ENCODE results near the gene CCDC91. TPM values are rescaled to one million over a fixed set of nuclear protein-coding genes. Genes with fewer than 3 reads are reported as not detected.

The CCDC91 gene
- total and polyA plus RNA-seq, 2 of the 4 experiments (the other 2 are of a cell fraction): 8.6 to 14.7 TPM

DNA sequence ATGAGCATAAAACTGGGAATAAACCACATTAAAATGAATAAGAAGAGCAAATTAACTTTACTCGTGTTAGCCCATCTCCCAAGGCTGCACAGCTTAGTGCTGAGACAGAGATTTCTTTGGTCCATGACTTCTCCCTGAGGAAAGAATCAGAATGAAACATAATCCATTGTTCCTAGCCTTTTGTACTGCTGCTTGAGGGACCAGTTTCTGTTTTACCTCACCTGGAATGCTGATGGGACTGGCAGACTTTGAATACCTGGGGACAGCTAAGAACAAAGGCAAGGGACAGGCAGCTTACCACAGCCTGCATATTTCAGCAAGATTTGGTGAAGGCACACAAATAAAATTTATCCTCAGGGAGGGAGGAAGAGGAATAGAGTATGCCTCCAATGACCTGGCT is 401.6 kb downstream of the CCDC91 start:
- ChIA-PET CTCF (no interaction called here), POLR2A (ENCODE audit: unreplicated experiment) (no interaction called here)
- no peaks in the 10 kb centered on the region for H3K79me1 ChIP-seq (ENCODE audit: low read depth in 1 of 2, low read length in 2 of 2)
- no peak overlapping the region for H3K18ac ChIP-seq (ENCODE audit: low read depth, low read length)
- in situ Hi-C loops (cut with MboI; ENCODE audit: low sequenced_read_pairs) (no loop called here), dilution Hi-C loops (cut with HindIII; ENCODE audit: low sequenced_read_pairs, unreplicated experiment) (no loop called here), intact Hi-C loops (cut with micrococcal nuclease) (no loop called here)
- H3K9ac ChIP-seq (ENCODE audit: low read depth, low read length): no peak overlapping the region
- no CpG with 5 or more reads among the region's 1 CpG for WGBS, 2 experiments (ENCODE audit: extremely low coverage in 2 of 2, insufficient read length in 1 of 2)
- no peak overlapping the region for H2AK9ac ChIP-seq (replicated peaks; ENCODE audit: low read depth, low read length, poor library complexity)
- H4K91ac ChIP-seq (ENCODE audit: insufficient read depth, low read depth, low read length): no peak overlapping the region
- H4K20me1 ChIP-seq (ENCODE audit: insufficient read depth, low read length): no peaks in the 10 kb centered on the region
- H3K56ac ChIP-seq (ENCODE audit: extremely low read depth, insufficient read depth, low read length): no peak overlapping the region
- no peaks in the 10 kb centered on the region for H3K9me1 ChIP-seq (ENCODE audit: insufficient read depth, low read length)
- no peak overlapping the region for H3K27ac ChIP-seq (ENCODE audit: insufficient read depth, low read length)
- no peak overlapping the region for H2AFZ ChIP-seq (replicated peaks; ENCODE audit: low read length, poor library complexity)
- H3K4me2 ChIP-seq (ENCODE audit: low read depth, low read length): no peak overlapping the region
- H4K8ac ChIP-seq (ENCODE audit: low read depth in 2 of 2, low read length in 2 of 2): no peak overlapping the region
- H3K4ac ChIP-seq (ENCODE audit: low read depth, low read length): no peak overlapping the region
- DNase-seq (no peak), ATAC-seq (ENCODE audit: low read depth) (no peak)
- peaks cover 8% of the 10 kb centered on the region; the same call in 1 of the 2 replicates for H3K9me3 ChIP-seq (ENCODE audit: control insufficient read depth, insufficient read depth, low read length)
- no peak overlapping the region for H2AK5ac ChIP-seq (ENCODE audit: low read depth, low read length)
- no peak overlapping the region for H4K5ac ChIP-seq (ENCODE audit: low read depth, low read length)
- H3K4me1 ChIP-seq (ENCODE audit: control insufficient read depth, insufficient read depth, low read length): no peaks in the 10 kb centered on the region
- H3K36me3 ChIP-seq (ENCODE audit: control insufficient read depth, insufficient read depth, low read length): no peaks in the 10 kb centered on the region
- H3K14ac ChIP-seq (replicated peaks; ENCODE audit: low read depth, low read length): no peak overlapping the region
- no TSS peak for BruUV-seq (replicated peaks)
- H2BK5ac ChIP-seq (ENCODE audit: low read depth, low read length, poor library complexity, severe bottlenecking): no peak overlapping the region
- H3K23ac ChIP-seq (ENCODE audit: low read depth, low read length): no peak overlapping the region
- no peak overlapping the region for H2BK20ac ChIP-seq (ENCODE audit: low read depth, low read length)
- no peak overlapping the region for H3K4me3 ChIP-seq (ENCODE audit: insufficient read depth, low read depth, low read length)
- H2BK15ac ChIP-seq (ENCODE audit: low read depth, low read length): no peak overlapping the region
- no peak overlapping the region for H2BK120ac ChIP-seq (ENCODE audit: low read depth, low read length)
- TF ChIP-seq, protein P1, sequence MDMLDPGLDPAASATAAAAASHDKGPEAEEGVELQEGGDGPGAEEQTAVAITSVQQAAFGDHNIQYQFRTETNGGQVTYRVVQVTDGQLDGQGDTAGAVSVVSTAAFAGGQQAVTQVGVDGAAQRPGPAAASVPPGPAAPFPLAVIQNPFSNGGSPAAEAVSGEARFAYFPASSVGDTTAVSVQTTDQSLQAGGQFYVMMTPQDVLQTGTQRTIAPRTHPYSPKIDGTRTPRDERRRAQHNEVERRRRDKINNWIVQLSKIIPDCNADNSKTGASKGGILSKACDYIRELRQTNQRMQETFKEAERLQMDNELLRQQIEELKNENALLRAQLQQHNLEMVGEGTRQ (IDR thresholded peaks at IDR 0.05; ENCODE audit: low read depth, low read length): no peak
- TF ChIP-seq FOS (IDR thresholded peaks at IDR 0.05; ENCODE audit: low read depth, low read length) (no peak), SMC3 (IDR thresholded peaks at IDR 0.05; ENCODE audit: low read depth, low read length) (no peak), BHLHE40 (IDR thresholded peaks at IDR 0.05; ENCODE audit: low read depth, low read length) (no peak)
- H3K27me3 ChIP-seq (ENCODE audit: control insufficient read depth, insufficient read depth, low read length): no peaks in the 10 kb centered on the region

Small RNA genes within 50 kb of the gene (microRNA-seq; reads per million reads assigned to microRNA genes)
- gene RNA5SP355 (ENCODE audit: insufficient read depth, insufficient read length): 3.1 reads per million
- not detected for gene RNU4-54P (ENCODE audit: insufficient read depth, insufficient read length)

Small RNA genes within 50 kb of the gene (small RNA-seq; reads per million reads assigned to genes)
- 0.14 to 66.9 (median 16.6) reads per million in 5 experiments for gene RNA5SP355
- gene RNU4-54P: 0 reads per million in 5 experiments

Other genes with a start within 250 kb of the CCDC91 start
- 0.36 and 0.83 TPM in 2 replicates for gene PTHLH, start 217.7 kb upstream of the CCDC91 start, total RNA-seq (2012; rRNA removed)
- 1.3 and 1.6 TPM in 2 replicates for gene PTHLH, start 217.7 kb upstream of the CCDC91 start, polyA plus RNA-seq (2012; rRNA removed)

Measured in IMR-90 (cell line).